Upper lobe of left lung (tissue), 6 donors: ENCODE measurements around the gene MEIKIN. TPM values are rescaled to one million over a fixed set of nuclear protein-coding genes. Genes with fewer than 3 reads are reported as not detected.

Experiments
- ATAC-seq, 2 donors: fragments of 200-7000 bp; cut with Tn5 transposase; one replicate each; pipeline ENCODE4 v1.9.1; 2022; ENCODE audit warnings: mild to moderate bottlenecking in 2 of 2, moderate library complexity in 2 of 2; ENCODE audit not compliant: low FRiP score in 2 of 2
- DNase-seq, 2 donors: peaks; one replicate each; pipeline ENCODE4 v3.0.0-alpha.2; 2019 to 2020
- H3K27ac ChIP-seq, 4 donors: fragments of 200-600 bp; sonication (generic); one replicate each; pipeline ENCODE4 v1.5.1; 2016 to 2019
- H3K27me3 ChIP-seq, 4 donors: fragments of 200-600 bp; sonication (generic); one replicate each; pipeline ENCODE4 v1.5.1; 2017 to 2019
- H3K36me3 ChIP-seq, 4 donors: fragments of 200-600 bp; sonication (generic); one replicate each; pipeline ENCODE4 v1.5.1; 2016 to 2019
- H3K4me1 ChIP-seq, 4 donors: fragments of 200-600 bp; sonication (generic); one replicate each; pipeline ENCODE4 v1.5.1; 2018 to 2019
- H3K4me3 ChIP-seq, 4 donors: fragments of 200-600 bp; sonication (generic); one replicate each; pipeline ENCODE4 v1.5.1; 2017 to 2019; ENCODE audit warnings: mild to moderate bottlenecking in 2 of 4, moderate library complexity in 1 of 4
- H3K9me3 ChIP-seq, 4 donors: fragments of 200-600 bp; sonication (generic); one replicate each; pipeline ENCODE4 v1.5.1; 2018 to 2019
- CTCF ChIP-seq, 6 experiments: fragments of 450-650 bp in 4 of 6; fragments of 200-600 bp in 2 of 6; sonication (generic) in 2 of 6; IDR thresholded peaks; one replicate each; pipeline ENCODE4 v1.5.1; 2016 to 2019; ENCODE audit warnings: antibody characterized with exemption in 6 of 6
- EP300 ChIP-seq, 4 donors: sonication (generic); formaldehyde crosslinking; IDR thresholded peaks; one replicate each; pipeline ENCODE4 v1.5.1; 2017; ENCODE audit warnings: antibody characterized with exemption in 4 of 4, control low read depth in 2 of 4
- POLR2A ChIP-seq, 4 donors: fragments of 450-650 bp; IDR thresholded peaks; one replicate each; pipeline ENCODE4 v1.5.1; 2016 to 2017; ENCODE audit warnings: antibody characterized with exemption in 4 of 4, mild to moderate bottlenecking in 2 of 4
- POLR2AphosphoS5 ChIP-seq, 2 donors: sonication (generic); formaldehyde crosslinking; IDR thresholded peaks; one replicate each; pipeline ENCODE4 v1.5.1; 2017; ENCODE audit warnings: antibody characterized with exemption in 2 of 2
- WGBS, 2 donors: methylation state at CpG; one replicate each; pipeline ENCODE4 v1.1.5; 2017 to 2018; 5-methylcytosine and 5-hydroxymethylcytosine counted together
- total RNA-seq, 6 donors: library from RNA; depleted of rRNA in 4 of 6; stranded (reverse); fragments of >200 nt in 4 of 6; gene quantifications; one replicate each; pipeline versions ENCODE4 v1.1.0 to v1.2.1, GENCODE V29; 2016 to 2021
- donor health status: DM: no; HTN: no; CAD: no; lungs with moderate emphysema.
- donor health status: DM: no; HTN: yes; CAD: no; lungs with severe emphysema.

MEIKIN gene
- total RNA-seq, 6 donors from 2014 or later: 0.77 TPM; not detected in 5

GRCh38 chr5:131992370-131992769 lies 46.9 kb upstream of the MEIKIN start:
- Histone ChIP-seq H3K4me1 (peaks cover 5 to 13% (median 6%) of the 10 kb centered on the region in 4 donors), H3K27me3 (no peaks in the 10 kb centered on the region), H3K9me3 (no peaks in the 10 kb centered on the region), H3K36me3 (no peaks in the 10 kb centered on the region), H3K4me3 (no peak overlapping the region), H3K27ac (no peak overlapping the region)
- no peak for DNase-seq
- WGBS, 2 donors: 84 to 94% methylated on average over 5 of the region's 5 CpGs
- ATAC-seq: no peak
- TF ChIP-seq POLR2A (IDR thresholded peaks at IDR 0.05) (no peak), EP300 (IDR thresholded peaks at IDR 0.05) (no peak), CTCF (IDR thresholded peaks at IDR 0.05) (no peak), POLR2AphosphoS5 (IDR thresholded peaks at IDR 0.05) (no peak)

- H3K27ac ChIP-seq: no peak overlapping the region
- WGBS, 2 donors: 57 to 76% methylated on average over 10 of the region's 10 CpGs
- peaks cover 0 to 8% (median 2%) of the 10 kb centered on the region in 4 donors for H3K4me1 ChIP-seq
- no peak for DNase-seq
- TF ChIP-seq EP300 (IDR thresholded peaks at IDR 0.05): no peak
- no peak for TF ChIP-seq POLR2AphosphoS5 (IDR thresholded peaks at IDR 0.05)
- TF ChIP-seq CTCF (IDR thresholded peaks at IDR 0.05): no peak
- no peak for TF ChIP-seq POLR2A (IDR thresholded peaks at IDR 0.05)
- no peaks in the 10 kb centered on the region for H3K9me3 ChIP-seq
- no peak overlapping the region for H3K4me3 ChIP-seq
- no peak for ATAC-seq
- no peaks in the 10 kb centered on the region for H3K36me3 ChIP-seq
- no peaks in the 10 kb centered on the region for H3K27me3 ChIP-seq
These were observed 46.3 kb upstream of the MEIKIN start for GRCh38 chr5:131991593-131992324.

- Histone ChIP-seq H3K36me3 (no peaks in the 10 kb centered on the region), H3K27ac (no peak overlapping the region), H3K4me1 (peaks cover 0 to under 1% (median 0%) of the 10 kb centered on the region in 4 donors), H3K4me3 (no peak overlapping the region), H3K9me3 (no peaks in the 10 kb centered on the region), H3K27me3 (no peaks in the 10 kb centered on the region)
- no peak for TF ChIP-seq POLR2A (IDR thresholded peaks at IDR 0.05)
- TF ChIP-seq EP300 (IDR thresholded peaks at IDR 0.05): no peak
- TF ChIP-seq CTCF (IDR thresholded peaks at IDR 0.05): no peak
- TF ChIP-seq POLR2AphosphoS5 (IDR thresholded peaks at IDR 0.05): no peak
- DNase-seq (no peak), ATAC-seq (no peak)
- 92 to 93% methylated on average over 7 to 13 of the region's 13 CpGs for WGBS, 2 donors
These were observed 45.3 kb upstream of the MEIKIN start for GRCh38 chr5:131990716-131991115.

- Histone ChIP-seq H3K4me1 (no peaks in the 10 kb centered on the region), H3K27ac (no peak overlapping the region), H3K9me3 (no peaks in the 10 kb centered on the region), H3K4me3 (no peak overlapping the region), H3K36me3 (no peaks in the 10 kb centered on the region), H3K27me3 (no peaks in the 10 kb centered on the region)
- no peak for DNase-seq
- ATAC-seq: no peak
- TF ChIP-seq EP300 (IDR thresholded peaks at IDR 0.05) (no peak), POLR2A (IDR thresholded peaks at IDR 0.05) (no peak), CTCF (IDR thresholded peaks at IDR 0.05) (no peak), POLR2AphosphoS5 (IDR thresholded peaks at IDR 0.05) (no peak)
- 92 to 97% methylated on average over 6 of the region's 6 CpGs for WGBS, 2 donors
These were observed 43.1 kb upstream of the MEIKIN start for GRCh38 chr5:131988601-131989000.

- Histone ChIP-seq H3K36me3 (no peaks in the 10 kb centered on the region), H3K27ac (no peak overlapping the region), H3K27me3 (no peaks in the 10 kb centered on the region), H3K9me3 (no peaks in the 10 kb centered on the region), H3K4me3 (no peak overlapping the region), H3K4me1 (no peaks in the 10 kb centered on the region)
- no peak for DNase-seq
- TF ChIP-seq POLR2AphosphoS5 (IDR thresholded peaks at IDR 0.05) (no peak), EP300 (IDR thresholded peaks at IDR 0.05) (no peak), CTCF (IDR thresholded peaks at IDR 0.05) (no peak), POLR2A (IDR thresholded peaks at IDR 0.05) (no peak)
- ATAC-seq: no peak
- 89 to 93% methylated on average over 2 to 3 of the region's 3 CpGs for WGBS, 2 donors
These were observed 41.8 kb upstream of the MEIKIN start for GRCh38 chr5:131987251-131987650.
